Activated CD4-positive, alpha-beta memory T cell treated with anti-CD3 and anti-CD28 coated beads, Interleukin-2, amount 10 ng/mL, durations not matched to agents 7 days and 5 days (primary cell): Measurements from ENCODE around the gene TEX11. TPM values are rescaled to one million over a fixed set of nuclear protein-coding genes. Genes with fewer than 3 reads are reported as not detected.
A peak's percentile ranks its signal among the peaks of the same experiment; 100 is the strongest.
"Not testable (repeated sequence)": the region's sequence is repeated elsewhere in the genome, so short reads cannot be mapped to it uniquely, and the experiment has no call there.

Experiments
- CTCF ChIA-PET: fragments of 350-600 bp; sonication (Branson Sonifier 250); formaldehyde crosslinking; loops from one replicate; lab custom pipeline; 2021; ENCODE audit warnings: antibody characterized with exemption, inconsistent platforms; lab: Charles Lee
- POLR2A ChIA-PET: fragments of 350-600 bp; sonication (Branson Sonifier 250); formaldehyde crosslinking; loops from one replicate; lab custom pipeline; 2021; ENCODE audit warnings: antibody characterized with exemption; lab: Charles Lee
- DNase-seq: peaks from one replicate; pipeline ENCODE4 v3.0.0-alpha.2; 2020
- H3K27ac Mint-ChIP-seq: one replicate; pipeline ENCODE4 v1.8.0; 2021; ENCODE audit warnings: mild to moderate bottlenecking, mixed read lengths
- H3K27me3 Mint-ChIP-seq: one replicate; pipeline ENCODE4 v1.8.0; 2021; ENCODE audit warnings: mixed read lengths
- H3K36me3 Mint-ChIP-seq: one replicate; pipeline ENCODE4 v1.8.0; 2021; ENCODE audit warnings: low read depth, mixed read lengths
- H3K4me1 Mint-ChIP-seq: one replicate; pipeline ENCODE4 v1.8.0; 2021; ENCODE audit warnings: mixed read lengths
- H3K4me3 Mint-ChIP-seq: one replicate; pipeline ENCODE4 v1.8.0; 2021; ENCODE audit warnings: mild to moderate bottlenecking, mixed read lengths
- H3K9me3 Mint-ChIP-seq: one replicate; pipeline ENCODE4 v1.8.0; 2021; ENCODE audit warnings: mixed read lengths
- total RNA-seq, 2 experiments: library from RNA; stranded (reverse); gene quantifications; one replicate each; pipeline ENCODE4 v1.2.3, GENCODE V29; 2021

TEX11 gene
- total RNA-seq, result not detected

- no peaks in the 10 kb centered on the region for H3K36me3 Mint-ChIP-seq
- POLR2A ChIA-PET, result no interaction called here
- H3K27me3 Mint-ChIP-seq, result no peaks in the 10 kb centered on the region
- CTCF ChIA-PET, result no interaction called here
- no peak for DNase-seq
- no peak within 1 kb of the TSS for H3K27ac Mint-ChIP-seq
- no peaks in the 10 kb centered on the region for H3K9me3 Mint-ChIP-seq
- H3K4me1 Mint-ChIP-seq, result no peaks in the 10 kb centered on the region
- H3K4me3 Mint-ChIP-seq, result no peak within 1 kb of the TSS
These were observed at the start of gene TEX11 for GRCh38 chrX:70908541-70908940. Gene TEX11, minus strand, starts transcription at chrX:70908711. Its CDS starts 922 bp downstream, at chrX:70907789.

GRCh38 chrX:70954871-70955270 lies 46.4 kb upstream of the TEX11 start:
- POLR2A ChIA-PET, result no interaction called here
- no peak for DNase-seq
- no peaks in the 10 kb centered on the region for H3K9me3 Mint-ChIP-seq
- H3K27ac Mint-ChIP-seq, result no peak overlapping the region
- H3K4me3 Mint-ChIP-seq, result no peak overlapping the region
- CTCF ChIA-PET, result no interaction called here
- peaks cover 2% of the 10 kb centered on the region for H3K4me1 Mint-ChIP-seq
- H3K27me3 Mint-ChIP-seq, result peaks cover 5% of the 10 kb centered on the region
- no peaks in the 10 kb centered on the region for H3K36me3 Mint-ChIP-seq

DNA sequence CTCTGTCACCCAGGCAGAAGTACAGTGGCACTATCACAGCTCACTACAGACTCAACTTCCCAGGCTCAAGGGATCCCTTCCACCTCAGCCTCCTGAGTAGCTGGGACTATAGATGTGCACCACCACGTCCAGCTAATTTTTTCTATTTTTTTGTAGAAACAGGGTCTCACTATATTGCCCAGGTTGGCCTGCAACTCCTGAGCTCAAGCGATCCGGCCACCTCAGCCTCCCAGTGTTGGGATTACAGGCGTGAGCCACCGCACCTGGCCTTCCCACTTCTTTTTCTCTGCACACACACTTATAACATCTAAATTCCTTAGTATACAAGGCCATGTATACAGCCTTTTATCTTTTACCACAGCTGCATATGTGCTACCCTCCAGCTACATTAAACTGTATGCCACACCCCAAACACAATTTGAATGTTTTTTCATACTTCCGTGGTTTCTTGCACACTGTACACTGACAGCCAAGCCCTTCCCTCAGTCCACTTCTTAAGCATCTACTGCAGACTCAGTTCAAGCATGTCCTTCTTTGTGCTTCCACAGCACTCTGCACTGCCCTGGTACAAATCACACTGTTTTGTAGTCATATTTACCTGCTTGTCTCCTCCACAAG lies 15.9 kb upstream of the TEX11 start:
- peaks cover 5% of the 10 kb centered on the region for H3K27me3 Mint-ChIP-seq
- no peaks in the 10 kb centered on the region for H3K4me1 Mint-ChIP-seq
- DNase-seq, result no peak
- no peaks in the 10 kb centered on the region for H3K9me3 Mint-ChIP-seq
- no peak overlapping the region for H3K4me3 Mint-ChIP-seq
- H3K27ac Mint-ChIP-seq, result no peak overlapping the region
- ChIA-PET POLR2A (no interaction called here), CTCF (no interaction called here)
- no peaks in the 10 kb centered on the region for H3K36me3 Mint-ChIP-seq

- POLR2A ChIA-PET, result no interaction called here
- H3K27me3 Mint-ChIP-seq, result peaks cover 5% of the 10 kb centered on the region
- H3K27ac Mint-ChIP-seq, result no peak overlapping the region
- DNase-seq, result no peak
- CTCF ChIA-PET, result no interaction called here
- H3K4me1 Mint-ChIP-seq, result no peaks in the 10 kb centered on the region
- no peaks in the 10 kb centered on the region for H3K36me3 Mint-ChIP-seq
- H3K4me3 Mint-ChIP-seq, result no peak overlapping the region
- no peaks in the 10 kb centered on the region for H3K9me3 Mint-ChIP-seq
These were observed 14.4 kb upstream of the TEX11 start for GRCh38 chrX:70922774-70923473.

GRCh38 chrX:70921709-70922352 lies 13.3 kb upstream of the TEX11 start:
- no peak for DNase-seq
- H3K36me3 Mint-ChIP-seq, result no peaks in the 10 kb centered on the region
- H3K27me3 Mint-ChIP-seq, result peaks cover 5% of the 10 kb centered on the region
- H3K4me3 Mint-ChIP-seq, result no peak overlapping the region
- H3K9me3 Mint-ChIP-seq, result no peaks in the 10 kb centered on the region
- H3K27ac Mint-ChIP-seq, result no peak overlapping the region
- ChIA-PET CTCF (no interaction called here), POLR2A (no interaction called here)
- no peaks in the 10 kb centered on the region for H3K4me1 Mint-ChIP-seq

DNA sequence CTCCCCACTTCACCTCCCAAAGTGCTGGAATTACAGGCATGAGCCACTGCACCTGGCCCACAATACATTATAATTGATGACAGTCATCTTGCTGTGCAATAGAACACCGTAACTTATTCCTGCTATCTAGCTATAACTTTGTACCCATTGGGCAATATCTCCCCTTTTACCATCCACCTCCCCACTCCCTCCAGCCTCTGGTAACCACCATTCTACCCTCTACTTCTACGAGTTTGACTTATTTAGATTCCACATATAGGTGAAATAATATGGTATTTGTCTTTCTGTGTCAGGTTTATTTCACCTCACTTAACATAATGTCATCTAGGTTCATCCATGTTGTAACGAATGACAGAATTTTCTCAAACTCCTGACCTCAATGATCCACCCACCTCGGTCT lies 8.2 kb upstream of the TEX11 start:
- no peaks in the 10 kb centered on the region for H3K4me1 Mint-ChIP-seq
- CTCF ChIA-PET, result no interaction called here
- no peaks in the 10 kb centered on the region for H3K9me3 Mint-ChIP-seq
- POLR2A ChIA-PET, result no interaction called here
- no peak overlapping the region for H3K27ac Mint-ChIP-seq
- no peak overlapping the region for H3K4me3 Mint-ChIP-seq
- no peak for DNase-seq
- H3K36me3 Mint-ChIP-seq, result no peaks in the 10 kb centered on the region
- no peaks in the 10 kb centered on the region for H3K27me3 Mint-ChIP-seq

- H3K4me3 Mint-ChIP-seq, result no peak overlapping the region
- no peak overlapping the region for H3K27ac Mint-ChIP-seq
- DNase-seq, result no peak
- ChIA-PET POLR2A (no interaction called here), CTCF (no interaction called here)
- no peaks in the 10 kb centered on the region for H3K27me3 Mint-ChIP-seq
- no peaks in the 10 kb centered on the region for H3K36me3 Mint-ChIP-seq
- no peaks in the 10 kb centered on the region for H3K9me3 Mint-ChIP-seq
- H3K4me1 Mint-ChIP-seq, result no peaks in the 10 kb centered on the region
These were observed 611 bp downstream of the TEX11 start for GRCh38 chrX:70907900-70908299.

DNA sequence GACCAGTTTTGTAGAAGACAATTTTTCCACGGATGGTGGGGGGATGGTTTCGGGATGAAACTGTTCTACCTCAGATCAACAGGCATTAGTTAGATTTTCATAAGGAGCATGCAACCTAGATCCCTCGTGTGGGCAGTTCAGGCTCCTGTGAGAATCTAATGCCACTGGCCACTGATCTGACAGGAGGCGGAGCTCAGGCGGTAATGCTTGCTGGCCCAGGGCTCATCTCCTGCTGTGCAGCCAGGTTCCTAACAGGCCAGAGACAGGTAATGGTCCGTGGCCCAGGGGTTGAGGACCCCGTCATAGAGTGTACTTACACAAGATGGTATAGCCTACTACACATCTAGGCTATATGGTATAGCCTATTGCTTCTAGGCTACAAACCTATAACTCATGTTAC lies 7.0 kb downstream of the TEX11 start:
- H3K36me3 Mint-ChIP-seq, result no peaks in the 10 kb centered on the region
- ChIA-PET POLR2A (no interaction called here), CTCF (no interaction called here)
- no peaks in the 10 kb centered on the region for H3K27me3 Mint-ChIP-seq
- H3K4me3 Mint-ChIP-seq, result no peak overlapping the region
- H3K4me1 Mint-ChIP-seq, result no peaks in the 10 kb centered on the region
- no peak overlapping the region for H3K27ac Mint-ChIP-seq
- DNase-seq, result no peak
- H3K9me3 Mint-ChIP-seq, result no peaks in the 10 kb centered on the region

DNA sequence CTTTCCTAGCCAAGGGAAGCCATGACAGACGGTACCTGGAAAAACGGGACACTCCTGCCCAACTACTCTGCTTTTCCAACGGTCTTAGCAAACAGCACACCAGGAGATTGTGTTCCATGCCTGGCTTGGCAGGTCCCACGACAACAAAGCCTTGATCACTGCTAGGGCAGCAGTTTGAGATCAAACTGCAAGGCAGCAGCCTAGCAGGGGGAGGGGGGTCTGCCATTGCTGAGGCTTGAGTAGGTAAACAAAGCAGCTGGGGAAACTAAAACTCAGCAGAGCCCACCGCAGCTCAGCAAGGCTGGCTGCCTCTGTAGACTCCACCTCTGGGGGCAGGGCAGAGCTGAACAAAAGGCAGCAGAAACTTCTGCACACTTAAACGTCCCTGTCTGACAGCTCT lies 18.1 kb downstream of the TEX11 start:
- CTCF ChIA-PET, H3K36me3 Mint-ChIP-seq, H3K4me1 Mint-ChIP-seq, POLR2A ChIA-PET, H3K4me3 Mint-ChIP-seq, H3K9me3 Mint-ChIP-seq, H3K27ac Mint-ChIP-seq, DNase-seq: not testable (repeated sequence)
- H3K27me3 Mint-ChIP-seq, result peaks cover 15% of the 10 kb centered on the region

GRCh38 chrX:70878902-70879301 lies 29.6 kb downstream of the TEX11 start:
- Mint-ChIP-seq H3K4me1 (peaks cover 7% of the 10 kb centered on the region), H3K9me3 (no peaks in the 10 kb centered on the region), H3K27me3 (peaks cover 3% of the 10 kb centered on the region), H3K36me3 (no peaks in the 10 kb centered on the region), H3K4me3 (no peak overlapping the region), H3K27ac (no peak overlapping the region)
- CTCF ChIA-PET, result no interaction called here
- peak; percentile 15 for DNase-seq
- POLR2A ChIA-PET, result no interaction called here

GRCh38 chrX:70852294-70852693 lies 56.2 kb downstream of the TEX11 start:
- CTCF ChIA-PET, result no interaction called here

DNA sequence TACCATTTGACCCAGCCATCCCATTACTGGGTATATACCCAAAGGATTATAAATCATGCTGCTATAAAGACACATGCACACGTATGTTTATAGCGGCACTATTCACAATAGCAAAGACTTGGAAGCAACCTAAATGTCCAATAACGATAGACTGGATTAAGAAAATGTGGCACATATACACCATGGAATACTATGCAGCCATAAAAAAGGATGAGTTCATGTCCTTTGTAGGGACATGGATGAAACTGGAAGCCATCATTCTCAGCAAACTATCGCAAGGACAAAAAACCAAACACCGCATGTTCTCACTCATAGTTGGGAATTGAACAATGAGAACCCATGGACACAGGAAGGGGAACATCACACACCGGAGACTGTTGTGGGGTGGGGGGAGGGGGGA lies 64.4 kb downstream of the TEX11 start:
- H3K27ac Mint-ChIP-seq, CTCF ChIA-PET, H3K36me3 Mint-ChIP-seq, H3K4me1 Mint-ChIP-seq, H3K9me3 Mint-ChIP-seq, DNase-seq, POLR2A ChIA-PET, H3K27me3 Mint-ChIP-seq, H3K4me3 Mint-ChIP-seq: not testable (repeated sequence)

More at GRCh38 chrX:70852294-70852693, 56.2 kb downstream of the TEX11 start:
- no peaks in the 10 kb centered on the region for H3K27me3 Mint-ChIP-seq
- H3K4me1 Mint-ChIP-seq, result no peaks in the 10 kb centered on the region
- no peaks in the 10 kb centered on the region for H3K9me3 Mint-ChIP-seq
- H3K4me3 Mint-ChIP-seq, result no peak overlapping the region
- H3K36me3 Mint-ChIP-seq, result no peaks in the 10 kb centered on the region
- POLR2A ChIA-PET, result no interaction called here
- no peak overlapping the region for H3K27ac Mint-ChIP-seq
- no peak for DNase-seq

GRCh38 chrX:70843620-70844019 lies 64.9 kb downstream of the TEX11 start:
- H3K27ac Mint-ChIP-seq, H3K4me3 Mint-ChIP-seq: not testable (repeated sequence)

DNA sequence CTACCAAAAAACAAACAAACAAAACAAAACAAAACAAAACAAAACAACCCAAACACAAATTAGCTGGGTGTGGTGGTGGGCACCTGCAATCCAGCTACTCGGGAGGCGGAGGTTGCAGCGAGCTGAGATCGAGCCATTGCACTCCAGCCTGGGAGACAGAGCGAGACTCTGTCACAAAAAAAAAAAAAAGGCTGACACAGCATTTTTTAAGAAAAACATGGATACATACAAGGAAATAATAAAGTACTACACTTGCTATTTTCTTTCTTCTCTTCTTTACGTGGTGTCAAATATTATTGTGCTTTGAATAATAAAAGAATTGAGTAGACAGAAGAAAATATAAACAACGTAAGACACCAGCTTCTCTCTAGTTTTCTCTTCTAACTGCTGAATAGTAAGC lies 73.9 kb downstream of the TEX11 start:
- Mint-ChIP-seq H3K36me3 (no peaks in the 10 kb centered on the region), H3K27me3 (peaks cover 8% of the 10 kb centered on the region), H3K4me3 (no peak overlapping the region), H3K4me1 (no peaks in the 10 kb centered on the region), H3K9me3 (no peaks in the 10 kb centered on the region), H3K27ac (no peak overlapping the region)
- POLR2A ChIA-PET, result no interaction called here
- no peak for DNase-seq
- CTCF ChIA-PET, result no interaction called here

More at GRCh38 chrX:70843620-70844019, 64.9 kb downstream of the TEX11 start:
- CTCF ChIA-PET, H3K4me1 Mint-ChIP-seq, POLR2A ChIA-PET, DNase-seq, H3K27me3 Mint-ChIP-seq, H3K36me3 Mint-ChIP-seq, H3K9me3 Mint-ChIP-seq: not testable (repeated sequence)
